BLaER1 (cell line): ENCODE data around the gene KEAP1.
"Not testable (repeated sequence)": the region's sequence is repeated elsewhere in the genome, so short reads cannot be mapped to it uniquely, and the experiment has no call there.

ENCODE experiments used
- H3K27ac ChIP-seq: shearing (Covaris generic); formaldehyde crosslinking; 2 replicates; pipeline ENCODE4 v1.8.1; 2022
- H3K27me3 ChIP-seq: shearing (Covaris generic); formaldehyde crosslinking; 2 replicates; pipeline ENCODE4 v1.8.1; 2022
- H3K36me3 ChIP-seq: shearing (Covaris generic); formaldehyde crosslinking; 2 replicates; pipeline ENCODE4 v1.8.1; 2022
- H3K4me1 ChIP-seq: shearing (Covaris generic); formaldehyde crosslinking; 2 replicates; pipeline ENCODE4 v1.8.1; 2022
- H3K4me2 ChIP-seq: shearing (Covaris generic); formaldehyde crosslinking; 2 replicates; pipeline ENCODE4 v1.8.1; 2022
- H3K4me3 ChIP-seq: shearing (Covaris generic); formaldehyde crosslinking; 2 replicates; pipeline ENCODE4 v1.8.1; 2022
- H3K9ac ChIP-seq: shearing (Covaris generic); formaldehyde crosslinking; 2 replicates; pipeline ENCODE4 v1.8.1; 2022
- H3K9me3 ChIP-seq: shearing (Covaris generic); formaldehyde crosslinking; 2 replicates; pipeline ENCODE4 v1.8.1; 2022
- H4K20me1 ChIP-seq: shearing (Covaris generic); formaldehyde crosslinking; 2 replicates; pipeline ENCODE4 v1.8.1; 2022
- Cebpa-rat ChIP-seq: shearing (Covaris generic); IDR thresholded peaks from 2 replicates; pipeline ENCODE4 v1.8.1; 2022

KEAP1 gene

GRCh38 chr19:10544242-10544752 lies 41.1 kb upstream of the KEAP1 start:
- peaks cover 42% of the 10 kb centered on the region for H3K36me3 ChIP-seq
- H3K27ac ChIP-seq, result peak overlapping the region; percentile 98
- no peak for TF ChIP-seq Cebpa-rat
- H3K4me2 ChIP-seq, result peak overlapping the region; percentile 98
- peak overlapping the region; percentile 98 for H3K9ac ChIP-seq
- no peaks in the 10 kb centered on the region for H3K27me3 ChIP-seq
- no peaks in the 10 kb centered on the region for H3K9me3 ChIP-seq
- peaks cover 39% of the 10 kb centered on the region; the same call in 1 of the 2 replicates for H4K20me1 ChIP-seq
- peaks cover 40% of the 10 kb centered on the region for H3K4me1 ChIP-seq
- H3K4me3 ChIP-seq, result peak overlapping the region; percentile 89

DNA sequence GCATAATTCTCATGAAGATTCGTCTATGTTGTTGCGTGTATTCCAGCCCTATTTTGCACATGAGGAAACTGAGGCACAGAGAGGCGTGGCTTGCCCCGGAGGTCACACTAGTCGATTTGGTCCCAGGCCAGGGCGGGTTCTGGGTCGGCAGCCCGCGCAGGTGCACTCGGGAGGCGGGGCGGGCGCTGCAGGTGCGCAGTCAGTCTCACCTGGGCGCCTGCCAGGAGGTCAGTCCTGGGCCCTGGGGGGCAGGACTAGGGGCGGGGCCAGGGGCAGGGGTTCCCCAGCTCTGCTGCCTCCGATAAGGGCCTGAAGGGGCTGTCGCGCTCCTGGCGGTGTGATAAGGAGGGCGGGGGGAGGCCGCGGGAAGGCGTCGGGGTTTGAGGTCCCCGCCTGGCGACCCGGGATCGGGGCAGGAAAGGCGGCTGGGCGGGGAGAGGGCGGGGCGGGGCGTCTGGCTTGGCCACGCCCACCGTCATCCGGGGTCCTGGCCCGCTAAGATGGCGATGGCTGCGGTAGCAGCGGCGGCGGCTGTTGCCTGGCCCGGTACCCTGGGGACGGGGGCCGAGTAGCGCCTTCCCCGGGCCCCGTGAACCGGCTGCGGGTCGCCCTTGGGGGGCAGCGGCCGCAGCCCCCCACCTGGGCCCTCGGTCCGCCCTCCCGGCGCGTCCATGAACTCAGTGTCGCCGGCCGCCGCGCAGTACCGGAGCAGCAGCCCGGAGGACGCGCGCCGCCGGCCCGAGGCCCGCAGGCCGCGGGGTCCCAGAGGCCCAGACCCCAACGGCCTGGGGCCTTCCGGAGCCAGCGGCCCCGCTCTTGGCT lies 40.5 kb upstream of the KEAP1 start, which contains the start of gene ATG4D:
Gene ATG4D, plus strand, starts transcription at position 485 of the 822 bp plus-strand sequence. Its CDS starts 187 bp downstream, at position 672.
- Histone ChIP-seq H3K9ac (peak within 1 kb of the TSS; percentile 98), H3K4me1 (peaks cover 40% of the 10 kb centered on the region), H3K27ac (peak within 1 kb of the TSS; percentile 98), H3K4me3 (peak within 1 kb of the TSS; percentile 89), H4K20me1 (peaks cover 35% of the 10 kb centered on the region; the same call in 1 of the 2 replicates), H3K4me2 (peak within 1 kb of the TSS; percentile 98), H3K36me3 (peaks cover 35% of the 10 kb centered on the region), H3K9me3 (no peaks in the 10 kb centered on the region), H3K27me3 (no peaks in the 10 kb centered on the region)
- no peak for TF ChIP-seq Cebpa-rat

- H3K4me3 ChIP-seq, result peak overlapping the region; percentile 89
- no peak for TF ChIP-seq Cebpa-rat
Measured at GRCh38 chr19:10543059-10543419, 39.9 kb upstream of the KEAP1 start.

DNA sequence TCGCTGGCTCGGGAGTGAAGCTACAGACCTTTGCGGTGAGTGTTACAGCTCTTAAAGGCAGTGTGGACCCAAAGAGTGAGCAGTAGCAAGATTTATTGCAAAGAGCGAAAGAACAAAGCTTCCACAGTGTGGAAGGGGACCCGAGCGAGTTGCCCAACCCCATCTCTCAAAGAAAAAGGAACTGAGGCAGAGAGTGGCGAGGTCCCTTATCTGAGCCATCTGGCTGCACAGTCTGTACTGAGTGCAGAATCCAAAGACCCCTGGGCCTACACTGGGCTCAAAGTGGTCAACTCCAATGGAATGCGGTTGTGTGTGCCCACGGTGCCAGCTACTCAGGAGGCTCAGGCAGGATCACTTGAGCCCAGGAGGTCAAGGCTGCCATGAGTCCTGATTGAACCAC lies 35.9 kb upstream of the KEAP1 start:
- not testable (repeated sequence) for H3K9ac ChIP-seq, H3K4me2 ChIP-seq, H3K27me3 ChIP-seq, H3K36me3 ChIP-seq, H4K20me1 ChIP-seq, H3K9me3 ChIP-seq, H3K27ac ChIP-seq, H3K4me3 ChIP-seq
- peaks cover 31% of the 10 kb centered on the region for H3K4me1 ChIP-seq

More at GRCh38 chr19:10543059-10543419, 39.9 kb upstream of the KEAP1 start:
- peak overlapping the region; percentile 98; the same call in 1 of the 2 replicates for H3K27ac ChIP-seq
- peak overlapping the region; percentile 79 for H3K4me2 ChIP-seq
- peak overlapping the region; percentile 98; the same call in 1 of the 2 replicates for H3K9ac ChIP-seq
- H3K9me3 ChIP-seq, result no peaks in the 10 kb centered on the region
- H3K4me1 ChIP-seq, result peaks cover 40% of the 10 kb centered on the region
- peaks cover 30% of the 10 kb centered on the region; the same call in 1 of the 2 replicates for H4K20me1 ChIP-seq
- no peaks in the 10 kb centered on the region for H3K27me3 ChIP-seq
- peaks cover 29% of the 10 kb centered on the region for H3K36me3 ChIP-seq

DNA sequence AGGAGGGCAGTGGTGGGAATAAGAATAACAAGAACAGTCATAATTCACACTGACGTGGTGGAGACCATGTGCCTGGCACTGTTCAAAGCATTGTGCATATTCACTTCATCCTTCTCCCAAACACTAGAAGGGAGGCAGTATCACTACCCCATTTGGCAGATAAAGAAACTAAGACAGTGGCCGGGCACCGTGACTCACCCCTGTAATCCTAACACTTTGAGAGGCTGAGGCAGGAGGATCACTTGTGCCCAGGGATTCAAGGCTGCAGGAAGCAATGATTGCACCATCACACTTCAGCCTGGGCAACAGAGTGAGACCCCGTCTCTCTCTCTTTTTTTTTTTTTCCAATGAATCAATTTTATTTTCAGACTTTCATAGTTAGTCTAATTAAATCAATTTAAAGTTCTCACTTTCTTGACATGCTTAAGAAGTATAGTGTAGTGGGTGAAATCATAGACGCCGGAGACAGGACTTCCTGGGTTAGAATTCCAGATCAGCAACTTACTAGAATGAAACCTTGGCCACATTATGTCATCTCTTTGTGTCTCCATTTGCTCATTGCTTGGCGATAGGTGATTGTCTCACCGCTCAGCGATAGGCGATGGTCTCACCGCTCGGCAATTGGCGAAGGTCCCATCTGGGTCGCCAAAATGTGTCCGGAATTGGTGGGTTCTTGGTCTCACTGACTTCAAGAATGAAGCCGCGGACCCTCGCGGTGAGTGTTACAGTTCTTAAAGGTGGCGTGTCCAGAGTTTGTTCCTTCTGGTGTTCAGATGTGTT lies 35.2 kb upstream of the KEAP1 start:
- no peak overlapping the region for H3K4me2 ChIP-seq
- no peak overlapping the region for H3K27ac ChIP-seq
- H3K36me3 ChIP-seq, result no peaks in the 10 kb centered on the region
- TF ChIP-seq Cebpa-rat, result no peak
- no peaks in the 10 kb centered on the region for H4K20me1 ChIP-seq
- peaks cover 30% of the 10 kb centered on the region for H3K4me1 ChIP-seq
- H3K4me3 ChIP-seq, result no peak overlapping the region
- no peak overlapping the region for H3K9ac ChIP-seq
- no peaks in the 10 kb centered on the region for H3K9me3 ChIP-seq
- no peaks in the 10 kb centered on the region for H3K27me3 ChIP-seq

DNA sequence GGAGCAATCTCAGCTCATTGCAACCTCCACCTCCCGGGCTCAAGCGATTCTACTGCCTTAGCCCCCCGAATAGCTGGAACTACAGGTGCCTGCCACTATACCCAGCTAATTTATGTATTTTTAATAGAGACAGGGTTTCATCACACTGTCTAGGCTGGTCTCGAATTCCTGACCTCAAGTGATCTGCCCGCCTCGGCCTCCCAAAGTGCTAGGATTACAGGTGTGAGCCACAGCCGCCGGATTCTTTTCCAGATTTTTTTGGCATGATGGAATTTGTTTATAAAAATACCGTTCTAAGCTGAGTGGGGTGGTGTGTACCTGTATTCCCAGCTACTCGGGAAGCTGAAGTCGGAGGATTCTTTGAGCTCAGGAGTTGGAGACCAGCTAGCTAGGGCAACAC lies 34.5 kb upstream of the KEAP1 start:
- Histone ChIP-seq H3K4me3 (no peak overlapping the region), H3K36me3 (no peaks in the 10 kb centered on the region), H3K9me3 (no peaks in the 10 kb centered on the region), H3K4me1 (peaks cover 23% of the 10 kb centered on the region), H3K9ac (no peak overlapping the region), H3K4me2 (no peak overlapping the region), H4K20me1 (no peaks in the 10 kb centered on the region), H3K27ac (no peak overlapping the region), H3K27me3 (no peaks in the 10 kb centered on the region)
- no peak for TF ChIP-seq Cebpa-rat

GRCh38 chr19:10535613-10536012 lies 32.5 kb upstream of the KEAP1 start:
- no peaks in the 10 kb centered on the region for H3K9me3 ChIP-seq
- H3K27ac ChIP-seq, result no peak overlapping the region
- no peaks in the 10 kb centered on the region for H3K27me3 ChIP-seq
- no peaks in the 10 kb centered on the region for H3K36me3 ChIP-seq
- no peak overlapping the region for H3K9ac ChIP-seq
- no peak for TF ChIP-seq Cebpa-rat
- 0 out of 2 replicates have a peak, but pooled peaks cover 8% of the 10 kb centered on the region for H3K4me1 ChIP-seq
- H3K4me2 ChIP-seq, result no peak overlapping the region
- no peaks in the 10 kb centered on the region for H4K20me1 ChIP-seq
- H3K4me3 ChIP-seq, result no peak overlapping the region

- Histone ChIP-seq H3K9me3 (no peaks in the 10 kb centered on the region), H3K4me2 (no peak overlapping the region), H4K20me1 (no peaks in the 10 kb centered on the region), H3K36me3 (no peaks in the 10 kb centered on the region), H3K4me3 (no peak overlapping the region), H3K27ac (no peak overlapping the region), H3K27me3 (no peaks in the 10 kb centered on the region), H3K4me1 (0 out of 2 replicates have a peak, but pooled peaks cover 8% of the 10 kb centered on the region), H3K9ac (no peak overlapping the region)
- no peak for TF ChIP-seq Cebpa-rat
Measured at GRCh38 chr19:10533646-10534386, 30.7 kb upstream of the KEAP1 start.

DNA sequence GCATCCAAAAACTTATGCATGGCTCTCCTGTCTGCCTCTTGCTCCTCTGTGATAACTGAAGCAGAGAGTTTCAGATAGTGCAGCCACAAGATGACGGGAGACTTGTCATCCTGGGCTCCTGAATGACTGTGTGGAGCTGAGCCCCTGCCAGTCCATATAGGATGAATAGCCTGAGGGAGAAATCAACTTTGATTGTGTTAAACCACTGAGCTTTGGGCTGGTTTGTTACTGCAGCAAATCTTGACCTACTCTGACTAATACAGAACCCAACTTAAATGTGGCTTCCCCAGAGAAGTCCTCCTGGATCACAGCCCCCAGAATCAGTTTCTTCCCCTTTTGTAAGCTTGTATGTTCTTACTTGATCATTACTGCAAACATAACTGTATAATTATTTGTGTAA lies 29.3 kb upstream of the KEAP1 start:
- Histone ChIP-seq H3K27ac (no peak overlapping the region), H3K4me3 (no peak overlapping the region), H3K4me1 (0 out of 2 replicates have a peak, but pooled peaks cover 8% of the 10 kb centered on the region), H4K20me1 (no peaks in the 10 kb centered on the region), H3K4me2 (no peak overlapping the region), H3K27me3 (no peaks in the 10 kb centered on the region), H3K9ac (no peak overlapping the region), H3K9me3 (no peaks in the 10 kb centered on the region), H3K36me3 (no peaks in the 10 kb centered on the region)
- no peak for TF ChIP-seq Cebpa-rat

DNA sequence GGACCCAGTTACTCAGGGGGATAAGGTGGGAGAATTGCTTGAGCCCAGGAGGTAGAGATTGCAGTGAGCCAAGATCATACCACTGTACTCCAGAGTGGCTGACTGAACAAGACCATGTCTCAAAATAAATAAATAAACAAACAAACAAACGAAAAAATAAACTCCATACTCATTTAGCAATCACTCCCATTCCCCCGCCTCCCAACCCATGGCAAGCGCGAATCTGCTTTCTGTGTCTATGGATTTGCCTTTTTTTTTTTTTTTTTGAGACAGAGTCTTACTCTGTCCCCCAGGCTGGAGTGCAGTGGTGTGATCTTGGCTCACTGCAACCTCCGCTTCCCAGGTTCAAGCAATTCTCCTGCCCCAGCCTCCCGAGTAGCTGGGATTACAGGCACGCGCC lies 23.7 kb upstream of the KEAP1 start:
- not testable (repeated sequence) for H3K4me3 ChIP-seq, H3K9me3 ChIP-seq, H3K9ac ChIP-seq, H3K36me3 ChIP-seq, H3K27me3 ChIP-seq, H4K20me1 ChIP-seq, H3K27ac ChIP-seq, H3K4me2 ChIP-seq, H3K4me1 ChIP-seq
